OCI-LY3 (cell line): Measurements from ENCODE around the gene CNTNAP2.

Experiments
- H2AFZ ChIP-seq: fragments of 200-600, 300-600 bp; shearing (Covaris generic); 2 replicates; pipeline ENCODE4 v1.6.0; 2014; ENCODE audit warnings: antibody characterized with exemption, low read depth, low read length
- H3K27ac ChIP-seq: fragments of 200-600, 300-600 bp; sonication (generic); 2 replicates; pipeline ENCODE4 v1.5.1; 2014; ENCODE audit warnings: mild to moderate bottlenecking, low read length, moderate library complexity, mixed read lengths
- H3K27me3 ChIP-seq: fragments of 200-600, 300-600 bp; sonication (generic); 2 replicates; pipeline ENCODE4 v1.6.1; 2014; ENCODE audit warnings: low read depth, low read length, mixed read lengths
- H3K36me3 ChIP-seq: fragments of 200-600, 300-600 bp; sonication (generic); replicated peaks from 2 replicates; pipeline ENCODE3; 2014; ENCODE audit warnings: low read depth, low read length, mixed read lengths
- H3K4me1 ChIP-seq: fragments of 300-600, 200-600 bp; sonication (generic); 2 replicates; pipeline ENCODE4 v1.6.1; 2014; ENCODE audit warnings: low read length, mixed read lengths
- H3K4me2 ChIP-seq: fragments of 200-600, 300-600 bp; sonication (generic); 2 replicates; pipeline ENCODE4 v1.6.1; 2014; ENCODE audit warnings: low read length, mixed read lengths
- H3K4me3 ChIP-seq: fragments of 300-600, 200-600 bp; sonication (generic); 2 replicates; pipeline ENCODE4 v1.5.1; 2014; ENCODE audit warnings: antibody characterized with exemption, mild to moderate bottlenecking, low read length, moderate library complexity
- H3K79me2 ChIP-seq: fragments of 300-600, 200-600 bp; shearing (Covaris generic); 2 replicates; pipeline ENCODE4 v1.6.1; 2014; ENCODE audit warnings: mild to moderate bottlenecking, low read length, mixed read lengths
- H3K9ac ChIP-seq: fragments of 300-600, 200-600 bp; shearing (Covaris generic); 2 replicates; pipeline ENCODE4 v1.6.0; 2014; ENCODE audit warnings: mild to moderate bottlenecking, low read length, moderate library complexity
- H3K9me3 ChIP-seq: fragments of 200-600, 300-600 bp; shearing (Covaris generic); 2 replicates; pipeline ENCODE4 v1.6.1; 2014; ENCODE audit warnings: low read length, mixed read lengths; ENCODE audit not compliant: insufficient read depth
- H4K20me1 ChIP-seq: fragments of 200-600, 300-600 bp; sonication (generic); 2 replicates; pipeline ENCODE4 v1.6.1; 2016; ENCODE audit warnings: low read length, mixed read lengths; ENCODE audit not compliant: insufficient read depth
- EZH2phosphoT487 ChIP-seq: fragments of 200-600 bp; shearing (Covaris generic); IDR thresholded peaks from 2 replicates; pipeline ENCODE4 v1.6.1; 2018; ENCODE audit warnings: antibody characterized with exemption, mixed run types, low read depth
- TF ChIP-seq, protein P1 (sequence below): fragments of 200-600, 300-600 bp; sonication (generic); IDR thresholded peaks from 2 replicates; pipeline ENCODE4 v1.5.1; 2014; ENCODE audit warnings: antibody characterized with exemption, low read length, low read depth

Gene CNTNAP2

GRCh38 chr7:148118371-148118770, 2001.8 kb downstream of the CNTNAP2 start:
- Histone ChIP-seq H4K20me1 (no peaks in the 10 kb centered on the region), H2AFZ (no peak overlapping the region), H3K4me2 (no peak overlapping the region), H3K4me1 (no peaks in the 10 kb centered on the region), H3K4me3 (no peak overlapping the region), H3K27ac (no peak overlapping the region), H3K9me3 (no peaks in the 10 kb centered on the region), H3K27me3 (peaks cover 25% of the 10 kb centered on the region; the same call in 1 of the 2 replicates), H3K36me3 (no peaks in the 10 kb centered on the region), H3K79me2 (no peaks in the 10 kb centered on the region), H3K9ac (no peak overlapping the region)
- TF ChIP-seq, protein P1, sequence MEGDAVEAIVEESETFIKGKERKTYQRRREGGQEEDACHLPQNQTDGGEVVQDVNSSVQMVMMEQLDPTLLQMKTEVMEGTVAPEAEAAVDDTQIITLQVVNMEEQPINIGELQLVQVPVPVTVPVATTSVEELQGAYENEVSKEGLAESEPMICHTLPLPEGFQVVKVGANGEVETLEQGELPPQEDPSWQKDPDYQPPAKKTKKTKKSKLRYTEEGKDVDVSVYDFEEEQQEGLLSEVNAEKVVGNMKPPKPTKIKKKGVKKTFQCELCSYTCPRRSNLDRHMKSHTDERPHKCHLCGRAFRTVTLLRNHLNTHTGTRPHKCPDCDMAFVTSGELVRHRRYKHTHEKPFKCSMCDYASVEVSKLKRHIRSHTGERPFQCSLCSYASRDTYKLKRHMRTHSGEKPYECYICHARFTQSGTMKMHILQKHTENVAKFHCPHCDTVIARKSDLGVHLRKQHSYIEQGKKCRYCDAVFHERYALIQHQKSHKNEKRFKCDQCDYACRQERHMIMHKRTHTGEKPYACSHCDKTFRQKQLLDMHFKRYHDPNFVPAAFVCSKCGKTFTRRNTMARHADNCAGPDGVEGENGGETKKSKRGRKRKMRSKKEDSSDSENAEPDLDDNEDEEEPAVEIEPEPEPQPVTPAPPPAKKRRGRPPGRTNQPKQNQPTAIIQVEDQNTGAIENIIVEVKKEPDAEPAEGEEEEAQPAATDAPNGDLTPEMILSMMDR: no peak
- TF ChIP-seq EZH2phosphoT487: no peak

DNA sequence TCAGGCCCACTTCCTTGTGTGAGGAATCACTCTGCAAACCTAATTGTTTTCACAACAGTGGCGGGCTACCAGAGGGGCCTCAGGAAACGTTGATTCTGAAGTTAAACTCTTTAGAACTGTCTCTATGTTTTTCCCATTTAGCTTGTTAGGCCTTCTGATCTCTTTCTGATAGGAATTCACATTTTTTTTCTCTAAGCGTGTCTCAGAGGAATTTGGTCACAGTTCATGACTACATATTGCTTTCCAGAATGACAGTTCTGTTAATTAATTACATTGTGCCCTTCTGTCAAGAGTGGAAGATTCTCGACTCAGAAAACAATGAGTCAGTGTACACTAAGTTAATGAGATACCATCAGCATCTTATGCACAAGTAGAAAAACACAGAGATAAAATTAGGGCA, 2004.8 kb downstream of the CNTNAP2 start:
- Histone ChIP-seq H3K9ac (no peak overlapping the region), H3K9me3 (no peaks in the 10 kb centered on the region), H3K79me2 (no peaks in the 10 kb centered on the region), H2AFZ (no peak overlapping the region), H3K4me3 (no peak overlapping the region), H3K36me3 (no peaks in the 10 kb centered on the region), H3K4me2 (no peak overlapping the region), H4K20me1 (no peaks in the 10 kb centered on the region), H3K4me1 (no peaks in the 10 kb centered on the region), H3K27me3 (0 out of 2 replicates have a peak, but pooled peaks cover 7% of the 10 kb centered on the region), H3K27ac (no peak overlapping the region)
- TF ChIP-seq, protein P1: no peak
- TF ChIP-seq EZH2phosphoT487: no peak

GRCh38 chr7:148121847-148122246, 2005.2 kb downstream of the CNTNAP2 start:
- TF ChIP-seq, protein P1: no peak
- no peak for TF ChIP-seq EZH2phosphoT487
- Histone ChIP-seq H4K20me1 (no peaks in the 10 kb centered on the region), H3K9me3 (no peaks in the 10 kb centered on the region), H3K4me2 (no peak overlapping the region), H3K4me1 (no peaks in the 10 kb centered on the region), H3K36me3 (no peaks in the 10 kb centered on the region), H3K4me3 (no peak overlapping the region), H3K79me2 (no peaks in the 10 kb centered on the region), H3K27ac (no peak overlapping the region), H2AFZ (no peak overlapping the region), H3K9ac (no peak overlapping the region), H3K27me3 (0 out of 2 replicates have a peak, but pooled peaks cover 7% of the 10 kb centered on the region)

GRCh38 chr7:148124477-148124876, 2007.9 kb downstream of the CNTNAP2 start:
- Histone ChIP-seq H3K79me2 (no peaks in the 10 kb centered on the region), H3K4me2 (no peak overlapping the region), H3K9me3 (no peaks in the 10 kb centered on the region), H2AFZ (no peak overlapping the region), H4K20me1 (no peaks in the 10 kb centered on the region), H3K27me3 (no peaks in the 10 kb centered on the region), H3K36me3 (no peaks in the 10 kb centered on the region), H3K27ac (no peak overlapping the region), H3K9ac (no peak overlapping the region), H3K4me3 (no peak overlapping the region), H3K4me1 (no peaks in the 10 kb centered on the region)
- TF ChIP-seq, protein P1: no peak
- TF ChIP-seq EZH2phosphoT487: no peak
